Stimulated activated CD4-positive, alpha-beta T cell treated with anti-CD3 and anti-CD28 coated beads, Interleukin-1b, Interleukin-23, amount 100 ng/mL, for 1 hour (primary cell): ENCODE data around the gene CHIT1.

ENCODE experiments used
- DNase-seq, 2 donors: peaks; one replicate each; pipeline ENCODE4 v3.0.0-alpha.2; 2020; ENCODE audit warnings: low read depth in 2 of 2

Gene CHIT1

GRCh38 chr1:203189951-203190352 lies 39.5 kb downstream of the CHIT1 start:
- no peak for DNase-seq

- no peak for DNase-seq
Measured at GRCh38 chr1:203188686-203189232, 40.7 kb downstream of the CHIT1 start.

- no peak for DNase-seq
Measured at GRCh38 chr1:203187689-203188264, 41.7 kb downstream of the CHIT1 start.

- DNase-seq = no peak
Measured at GRCh38 chr1:203187304-203187685, 42.2 kb downstream of the CHIT1 start.

- no peak for DNase-seq
Measured at GRCh38 chr1:203186446-203187303, 42.8 kb downstream of the CHIT1 start, which contains the start of gene CHI3L1. TSS of gene CHI3L1 (minus strand) at chr1:203186704. CDS start at chr1:203186623, 81 bp downstream.

- DNase-seq = no peak
Measured at GRCh38 chr1:203186091-203186445, 43.4 kb downstream of the CHIT1 start.

- DNase-seq = no peak
Measured at GRCh38 chr1:203185585-203185984, 43.9 kb downstream of the CHIT1 start.

- no peak for DNase-seq
Measured at GRCh38 chr1:203185061-203185461, 44.4 kb downstream of the CHIT1 start.

GRCh38 chr1:203184467-203184866 lies 45.0 kb downstream of the CHIT1 start:
- DNase-seq = no peak

GRCh38 chr1:203183828-203184227 lies 45.6 kb downstream of the CHIT1 start:
- no peak for DNase-seq

GRCh38 chr1:203182387-203182953 lies 47.0 kb downstream of the CHIT1 start:
- DNase-seq = no peak

- no peak for DNase-seq
Measured at GRCh38 chr1:203181586-203182386, 47.7 kb downstream of the CHIT1 start.

GRCh38 chr1:203180611-203181330 lies 48.7 kb downstream of the CHIT1 start:
- no peak for DNase-seq

GRCh38 chr1:203179667-203180005 lies 49.8 kb downstream of the CHIT1 start:
- DNase-seq = no peak

- DNase-seq = no peak
Measured at GRCh38 chr1:203178821-203179666, 50.4 kb downstream of the CHIT1 start.

GRCh38 chr1:203178083-203178482 lies 51.4 kb downstream of the CHIT1 start:
- DNase-seq = no peak

GRCh38 chr1:203177470-203178039 lies 51.9 kb downstream of the CHIT1 start:
- DNase-seq = no peak

- no peak for DNase-seq
Measured at GRCh38 chr1:203177036-203177405, 52.5 kb downstream of the CHIT1 start.

GRCh38 chr1:203176273-203177035 lies 53.0 kb downstream of the CHIT1 start:
- DNase-seq = no peak
